Fibroblast of the aortic adventitia (primary cell): ENCODE data around the gene PP2D1. TPM values are rescaled to one million over a fixed set of nuclear protein-coding genes. Genes with fewer than 3 reads are reported as not detected.

ENCODE experiments used
- DNase-seq: peaks from one replicate; pipeline ENCODE4 v3.0.0-alpha.2; 2010; ENCODE audit warnings: low read depth
- H3K4me3 ChIP-seq: 2 replicates; pipeline ENCODE4 v1.5.1; 2011; ENCODE audit warnings: low read depth, mild to moderate bottlenecking, control low read depth, low read length, moderate library complexity
- CTCF ChIP-seq: IDR thresholded peaks from 2 replicates; pipeline ENCODE4 v1.5.1; 2011; ENCODE audit warnings: mild to moderate bottlenecking, low read length, control low read depth, inconsistent platforms; ENCODE audit not compliant: insufficient read depth
- total RNA-seq: library from RNA; depleted of rRNA; stranded (reverse); fragments of >200 nt; gene quantifications from 2 replicates; pipeline ENCODE4 v1.2.3, GENCODE V29; 2012; ENCODE audit warnings: low replicate concordance

The PP2D1 gene
- total RNA-seq, 1 donor = not detected

GRCh38 chr3:20055020-20055775 is 43.1 kb upstream of the PP2D1 start:
- DNase-seq = no peak
- TF ChIP-seq CTCF = no peak
- H3K4me3 ChIP-seq = no peak overlapping the region

- no peak for TF ChIP-seq CTCF
- no peak overlapping the region for H3K4me3 ChIP-seq
- peak; percentile 79 for DNase-seq
Measured at GRCh38 chr3:20054549-20054987, 42.5 kb upstream of the PP2D1 start.

GRCh38 chr3:20052851-20053250 is 40.8 kb upstream of the PP2D1 start:
- no peak for DNase-seq
- TF ChIP-seq CTCF = no peak
- no peak overlapping the region for H3K4me3 ChIP-seq

- TF ChIP-seq CTCF = no peak
- DNase-seq = no peak
- H3K4me3 ChIP-seq = no peak overlapping the region
Measured at GRCh38 chr3:20051123-20051806, 39.2 kb upstream of the PP2D1 start.

GRCh38 chr3:20047976-20048883 is 36.2 kb upstream of the PP2D1 start:
- no peak for TF ChIP-seq CTCF
- H3K4me3 ChIP-seq = peak overlapping the region; percentile 5
- peak; percentile 52 for DNase-seq

GRCh38 chr3:20047341-20047779 is 35.3 kb upstream of the PP2D1 start:
- TF ChIP-seq CTCF = no peak

More at GRCh38 chr3:20047341-20047779, 35.3 kb upstream of the PP2D1 start:
- no peak for DNase-seq
- H3K4me3 ChIP-seq = no peak overlapping the region
